Gastrocnemius medialis (tissue), 4 donors: ENCODE data around the gene SPATA13.

Source experiments
- CTCF ChIP-seq, 5 experiments: fragments of 450-650 bp in 3 of 5; fragments of 200-600 bp in 2 of 5; sonication (generic) in 2 of 5; IDR thresholded peaks in 4 of 5; conservative IDR thresholded peaks in 1 of 5; 1 replicate in 4 of 5; 2 replicates in 1 of 5; pipeline ENCODE4 v1.5.1; 2016 to 2019; ENCODE audit warnings: antibody characterized with exemption in 5 of 5, mild to moderate bottlenecking in 3 of 5, moderate library complexity in 3 of 5
- POLR2A ChIP-seq, 2 donors: fragments of 450-650 bp; IDR thresholded peaks; one replicate each; pipeline ENCODE4 v1.6.1; 2017; ENCODE audit warnings: antibody characterized with exemption in 2 of 2, mild to moderate bottlenecking in 2 of 2, moderate library complexity in 2 of 2

- no peak for TF ChIP-seq POLR2A (IDR thresholded peaks at IDR 0.05)
- TF ChIP-seq CTCF (IDR thresholded peaks at IDR 0.05 in 4 of 5, conservative IDR thresholded peaks at IDR 0.05 in 1 of 5): no peak
Measured at GRCh38 chr13:24151864-24152263, 8.7 kb upstream of the SPATA13 start.
